NOMO-1 treated with dmso at 0.1 percent for 144 hours (cell line): Measurements from ENCODE around the gene GTF2A1.

Experiments used
- DNase-seq: peaks from one replicate; lab custom pipeline; 2025; ENCODE audit not compliant: unreplicated experiment; lab: John Stamatoyannopoulos, UW

GTF2A1 gene

DNA sequence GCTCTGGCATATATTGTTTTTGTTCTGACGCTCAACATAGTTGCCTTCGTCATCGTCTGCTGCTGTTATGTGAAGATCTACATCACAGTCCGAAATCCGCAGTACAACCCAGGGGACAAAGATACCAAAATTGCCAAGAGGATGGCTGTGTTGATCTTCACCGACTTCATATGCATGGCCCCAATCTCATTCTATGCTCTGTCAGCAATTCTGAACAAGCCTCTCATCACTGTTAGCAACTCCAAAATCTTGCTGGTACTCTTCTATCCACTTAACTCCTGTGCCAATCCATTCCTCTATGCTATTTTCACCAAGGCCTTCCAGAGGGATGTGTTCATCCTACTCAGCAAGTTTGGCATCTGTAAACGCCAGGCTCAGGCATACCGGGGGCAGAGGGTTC is 77.0 kb downstream of the GTF2A1 start:
- no peak for DNase-seq

- no peak for DNase-seq
These were observed 79.3 kb downstream of the GTF2A1 start for GRCh38 chr14:81141426-81141825.

- no peak for DNase-seq
These were observed 82.3 kb downstream of the GTF2A1 start for GRCh38 chr14:81138429-81138828.

DNA sequence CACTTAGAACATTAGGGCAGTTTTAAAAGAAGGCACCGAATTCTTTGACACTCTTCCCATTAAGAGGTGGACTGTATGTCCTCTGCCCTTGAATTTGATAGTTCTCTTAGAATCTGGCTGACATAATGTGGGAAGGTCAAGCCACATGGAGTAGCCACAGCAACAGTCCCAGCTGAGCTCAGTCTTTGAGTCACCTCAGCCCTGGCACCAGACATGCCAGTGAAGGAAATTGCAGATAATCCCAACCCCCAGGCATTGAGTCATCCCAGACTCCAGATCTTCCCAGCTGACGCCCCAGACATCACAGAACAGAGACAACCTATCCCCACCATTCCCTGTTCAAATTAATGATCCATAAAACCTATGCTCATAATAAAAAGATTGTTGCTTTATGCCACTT is 83.4 kb downstream of the GTF2A1 start:
- DNase-seq, result no peak

DNA sequence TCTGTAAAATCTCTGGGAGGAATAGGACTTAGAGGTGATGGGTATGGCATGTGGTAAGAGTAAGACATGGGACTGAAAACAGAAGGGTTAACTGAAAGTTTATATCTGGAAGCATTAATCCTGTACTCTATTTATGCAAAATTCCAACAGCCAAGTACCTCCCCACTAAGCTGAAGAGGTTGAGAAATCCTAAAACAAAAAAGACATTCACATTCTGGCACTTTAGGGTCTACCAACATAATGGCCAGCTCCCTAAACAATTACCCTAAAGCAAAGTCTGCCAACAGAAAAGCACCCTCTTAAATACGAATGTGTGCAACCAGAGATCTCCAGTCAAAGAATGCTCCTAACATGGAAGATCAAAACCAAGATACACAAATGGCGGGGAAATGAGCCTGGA is 87.4 kb downstream of the GTF2A1 start:
- DNase-seq, result no peak

GRCh38 chr14:81132468-81132867 is 88.3 kb downstream of the GTF2A1 start:
- DNase-seq, result no peak

DNA sequence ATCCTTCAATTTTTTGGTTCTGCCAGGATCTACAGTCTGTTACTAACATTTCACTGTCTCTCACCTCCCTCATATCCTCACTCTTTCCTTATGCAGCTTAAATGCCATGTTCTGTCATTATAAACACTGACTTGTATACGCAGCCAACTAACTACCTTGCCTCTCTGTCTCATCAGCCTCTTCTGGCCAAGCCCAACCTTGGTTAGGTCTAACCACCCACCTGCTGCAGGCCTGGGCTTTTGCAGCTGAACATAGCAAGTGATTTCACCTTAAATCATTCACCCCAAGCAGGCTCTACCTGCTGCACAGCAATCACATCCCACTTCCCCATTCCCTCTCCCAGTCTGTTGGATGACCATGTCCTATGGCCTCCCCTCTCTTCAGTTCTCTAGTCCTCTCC is 91.5 kb downstream of the GTF2A1 start:
- no peak for DNase-seq

DNA sequence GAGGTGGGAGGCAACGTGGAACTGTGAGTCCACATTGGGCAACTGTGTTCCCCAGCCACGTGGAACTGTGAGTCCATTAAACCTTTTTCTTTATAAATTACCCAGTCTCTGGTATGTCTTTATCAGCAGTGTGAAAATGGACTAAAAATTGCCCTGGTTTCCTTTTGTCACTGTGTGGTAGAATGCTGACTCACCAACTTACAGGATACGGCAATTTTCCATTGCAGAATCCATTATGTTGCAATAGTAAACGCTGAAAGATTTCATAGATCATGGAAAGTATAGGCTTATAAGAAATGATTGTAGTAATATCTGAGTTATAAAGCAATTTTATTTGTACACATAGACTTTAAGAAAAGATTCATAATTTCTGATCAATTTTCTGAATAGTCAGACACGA is 93.0 kb downstream of the GTF2A1 start:
- no peak for DNase-seq

DNA sequence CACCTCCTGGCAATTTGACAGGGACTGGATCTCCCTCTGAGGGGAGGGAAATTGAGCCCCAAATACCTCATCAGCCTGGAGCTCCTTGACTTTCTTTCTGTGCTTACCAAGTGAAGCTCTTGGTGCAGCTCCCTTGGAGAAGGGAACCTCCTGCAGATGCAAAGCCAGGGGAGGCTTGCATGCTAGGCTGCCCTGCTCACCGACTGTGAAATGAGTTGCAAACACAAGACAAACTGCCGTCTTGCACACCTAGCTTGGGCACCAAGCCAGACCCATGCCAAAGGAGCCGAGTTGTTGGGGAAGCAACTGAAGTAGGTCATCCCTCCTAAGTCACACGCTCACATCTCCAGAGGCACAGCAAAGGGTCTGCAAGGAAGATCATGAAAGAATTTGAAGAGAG is 95.2 kb downstream of the GTF2A1 start:
- DNase-seq, result no peak
